Osteoblast (primary cell): ENCODE results near the gene PGPEP1. TPM values are rescaled to one million over a fixed set of nuclear protein-coding genes. Genes with fewer than 3 reads are reported as not detected.
"Not testable (repeated sequence)": the region's sequence is repeated elsewhere in the genome, so short reads cannot be mapped to it uniquely, and the experiment has no call there.

Experiments used
- DNase-seq: peaks from one replicate; pipeline ENCODE4 v3.0.0; 2011; ENCODE audit warnings: low spot score, mixed read lengths; ENCODE audit not compliant: insufficient read length; ENCODE audit errors: missing footprints
- H2AFZ ChIP-seq: 2 replicates; pipeline ENCODE4 v1.6.0; 2011; ENCODE audit warnings: mild to moderate bottlenecking, low read length
- H3K27ac ChIP-seq: 2 replicates; pipeline ENCODE4 v1.5.1; 2011; ENCODE audit warnings: mild to moderate bottlenecking, low read depth, low read length, moderate library complexity
- H3K27me3 ChIP-seq: 2 replicates; pipeline ENCODE4 v1.6.0; 2012; ENCODE audit warnings: mild to moderate bottlenecking, control low read depth, inconsistent platforms, low read length, moderate library complexity; ENCODE audit not compliant: insufficient read depth
- H3K36me3 ChIP-seq: 2 replicates; pipeline ENCODE4 v1.5.1; 2011; ENCODE audit warnings: mild to moderate bottlenecking, low read length, control low read depth, moderate library complexity; ENCODE audit not compliant: insufficient read depth
- H3K4me1 ChIP-seq: 2 replicates; pipeline ENCODE4 v1.5.1; 2011; ENCODE audit warnings: mild to moderate bottlenecking, low read length, control low read depth, moderate library complexity; ENCODE audit not compliant: insufficient read depth
- H3K4me2 ChIP-seq: 2 replicates; pipeline ENCODE4 v1.6.0; 2011; ENCODE audit warnings: mild to moderate bottlenecking, low read length; ENCODE audit not compliant: insufficient read depth
- H3K4me3 ChIP-seq: fragments of 200-600 bp; sonication (generic); 3 replicates; pipeline ENCODE4 v1.5.1; 2012; ENCODE audit warnings: mild to moderate bottlenecking, low read length, inconsistent platforms; ENCODE audit not compliant: insufficient read depth
- H3K79me2 ChIP-seq: 2 replicates; pipeline ENCODE4 v1.6.0; 2012; ENCODE audit warnings: mild to moderate bottlenecking, low read length, control low read depth, inconsistent platforms; ENCODE audit not compliant: insufficient read depth
- H3K9me3 ChIP-seq: 2 replicates; pipeline ENCODE4 v1.5.1; 2011; ENCODE audit warnings: low read depth, low read length, control low read depth
- H4K20me1 ChIP-seq: 2 replicates; pipeline ENCODE4 v1.6.0; 2012; ENCODE audit warnings: mild to moderate bottlenecking, low read length, control low read depth; ENCODE audit not compliant: insufficient read depth
- total RNA-seq: library from RNA; depleted of rRNA; stranded (reverse); fragments of >200 nt; gene quantifications from 2 replicates; pipeline ENCODE4 v1.2.3, GENCODE V29; 2012
- TF ChIP-seq, protein P1 (sequence below): IDR thresholded peaks from 2 replicates; pipeline ENCODE4 v1.5.1; 2011; ENCODE audit warnings: mild to moderate bottlenecking, low read depth, low read length, moderate library complexity; ENCODE audit errors: extremely low read depth

PGPEP1 gene
- total RNA-seq, 1 donor, result 31.1 TPM

DNA sequence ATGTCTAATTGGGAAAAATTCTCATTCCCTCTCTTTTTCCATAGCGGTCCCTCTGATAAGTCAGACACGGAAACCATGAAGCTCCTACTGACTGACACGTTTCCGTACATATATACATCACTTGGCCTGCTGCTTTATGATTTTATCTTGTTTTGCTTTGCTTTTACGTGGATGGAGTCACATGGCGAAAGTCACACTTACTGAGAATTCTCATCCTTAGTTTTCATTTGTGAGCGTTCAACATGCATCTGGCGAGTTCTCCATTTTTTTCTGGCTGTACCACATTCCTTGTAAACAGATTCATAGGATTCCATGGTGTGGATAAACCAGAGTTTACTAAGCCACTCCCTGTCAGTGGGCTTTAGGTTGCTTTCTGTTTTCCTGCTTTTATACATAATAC is 21.2 kb downstream of the PGPEP1 start:
- Histone ChIP-seq H3K4me1 (peaks cover 19% of the 10 kb centered on the region), H3K36me3 (peaks cover 16% of the 10 kb centered on the region), H4K20me1 (no peaks in the 10 kb centered on the region), H3K27me3 (no peaks in the 10 kb centered on the region), H3K79me2 (no peaks in the 10 kb centered on the region), H2AFZ (no peak overlapping the region), H3K4me3 (no peak overlapping the region), H3K9me3 (peaks cover 3% of the 10 kb centered on the region), H3K4me2 (no peak overlapping the region), H3K27ac (no peak overlapping the region)
- DNase-seq, result no peak
- TF ChIP-seq, protein P1, sequence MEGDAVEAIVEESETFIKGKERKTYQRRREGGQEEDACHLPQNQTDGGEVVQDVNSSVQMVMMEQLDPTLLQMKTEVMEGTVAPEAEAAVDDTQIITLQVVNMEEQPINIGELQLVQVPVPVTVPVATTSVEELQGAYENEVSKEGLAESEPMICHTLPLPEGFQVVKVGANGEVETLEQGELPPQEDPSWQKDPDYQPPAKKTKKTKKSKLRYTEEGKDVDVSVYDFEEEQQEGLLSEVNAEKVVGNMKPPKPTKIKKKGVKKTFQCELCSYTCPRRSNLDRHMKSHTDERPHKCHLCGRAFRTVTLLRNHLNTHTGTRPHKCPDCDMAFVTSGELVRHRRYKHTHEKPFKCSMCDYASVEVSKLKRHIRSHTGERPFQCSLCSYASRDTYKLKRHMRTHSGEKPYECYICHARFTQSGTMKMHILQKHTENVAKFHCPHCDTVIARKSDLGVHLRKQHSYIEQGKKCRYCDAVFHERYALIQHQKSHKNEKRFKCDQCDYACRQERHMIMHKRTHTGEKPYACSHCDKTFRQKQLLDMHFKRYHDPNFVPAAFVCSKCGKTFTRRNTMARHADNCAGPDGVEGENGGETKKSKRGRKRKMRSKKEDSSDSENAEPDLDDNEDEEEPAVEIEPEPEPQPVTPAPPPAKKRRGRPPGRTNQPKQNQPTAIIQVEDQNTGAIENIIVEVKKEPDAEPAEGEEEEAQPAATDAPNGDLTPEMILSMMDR, result no peak

DNA sequence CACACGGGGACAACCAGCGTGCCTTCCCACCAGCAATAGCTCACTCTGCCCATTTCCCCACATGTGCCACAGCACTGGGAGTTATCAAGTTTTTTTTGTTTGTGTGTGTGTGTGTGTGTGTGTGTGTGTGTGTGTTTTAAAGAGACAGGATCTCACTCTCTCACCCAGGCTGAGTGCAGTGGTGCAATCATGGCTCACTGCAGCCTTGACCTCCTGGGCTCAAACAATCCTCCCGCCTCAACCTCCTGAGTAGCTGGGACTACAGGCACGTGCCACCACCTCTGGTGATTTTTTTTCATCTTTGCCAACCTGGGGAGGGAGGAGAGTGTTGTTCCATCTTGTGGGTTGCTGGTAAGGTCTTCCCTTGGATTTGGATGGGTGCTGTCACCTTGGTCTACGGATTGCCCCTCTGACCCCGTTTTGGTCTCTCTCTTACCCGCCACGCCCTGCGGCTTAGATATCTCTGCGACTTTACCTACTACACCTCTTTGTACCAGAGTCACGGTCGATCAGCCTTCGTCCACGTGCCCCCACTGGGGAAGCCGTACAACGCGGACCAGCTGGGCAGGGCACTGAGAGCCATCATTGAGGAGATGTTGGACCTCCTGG is 22.6 kb downstream of the PGPEP1 start:
- Histone ChIP-seq H3K36me3 (peaks cover 9% of the 10 kb centered on the region), H3K4me1 (peaks cover 19% of the 10 kb centered on the region), H3K4me2 (no peak overlapping the region), H3K27me3 (no peaks in the 10 kb centered on the region), H2AFZ (no peak overlapping the region), H3K27ac (no peak overlapping the region), H4K20me1 (no peaks in the 10 kb centered on the region), H3K4me3 (no peak overlapping the region), H3K9me3 (no peaks in the 10 kb centered on the region), H3K79me2 (no peaks in the 10 kb centered on the region)
- TF ChIP-seq, protein P1, result no peak
- DNase-seq, result no peak

DNA sequence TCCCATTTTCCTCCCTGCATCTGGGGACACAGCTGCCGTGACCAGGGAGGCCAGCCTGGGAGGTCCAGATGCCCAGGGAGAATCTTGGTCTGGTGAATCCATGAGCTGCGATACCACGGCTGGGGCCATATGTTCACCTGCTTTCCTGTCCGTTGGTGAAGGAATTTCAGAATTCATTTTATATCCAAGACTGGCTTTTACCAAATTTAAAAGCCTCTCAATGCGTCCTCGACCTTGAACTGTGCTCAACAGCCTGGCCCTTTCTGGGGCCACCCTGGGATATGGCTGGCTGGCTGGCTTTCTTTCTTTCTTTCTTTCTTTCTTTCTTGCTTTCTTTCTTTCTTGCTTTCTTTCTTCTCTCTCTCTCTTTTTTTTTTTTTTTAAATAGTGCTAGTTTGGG is 23.4 kb downstream of the PGPEP1 start:
- no peak for DNase-seq
- no peak overlapping the region for H2AFZ ChIP-seq
- H3K27ac ChIP-seq, result no peak overlapping the region
- H4K20me1 ChIP-seq, result no peaks in the 10 kb centered on the region
- TF ChIP-seq, protein P1, result no peak
- H3K27me3 ChIP-seq, result no peaks in the 10 kb centered on the region
- H3K79me2 ChIP-seq, result no peaks in the 10 kb centered on the region
- H3K4me1 ChIP-seq, result peaks cover 19% of the 10 kb centered on the region
- H3K9me3 ChIP-seq, result no peaks in the 10 kb centered on the region
- H3K36me3 ChIP-seq, result peaks cover 9% of the 10 kb centered on the region
- no peak overlapping the region for H3K4me3 ChIP-seq
- H3K4me2 ChIP-seq, result no peak overlapping the region

DNA sequence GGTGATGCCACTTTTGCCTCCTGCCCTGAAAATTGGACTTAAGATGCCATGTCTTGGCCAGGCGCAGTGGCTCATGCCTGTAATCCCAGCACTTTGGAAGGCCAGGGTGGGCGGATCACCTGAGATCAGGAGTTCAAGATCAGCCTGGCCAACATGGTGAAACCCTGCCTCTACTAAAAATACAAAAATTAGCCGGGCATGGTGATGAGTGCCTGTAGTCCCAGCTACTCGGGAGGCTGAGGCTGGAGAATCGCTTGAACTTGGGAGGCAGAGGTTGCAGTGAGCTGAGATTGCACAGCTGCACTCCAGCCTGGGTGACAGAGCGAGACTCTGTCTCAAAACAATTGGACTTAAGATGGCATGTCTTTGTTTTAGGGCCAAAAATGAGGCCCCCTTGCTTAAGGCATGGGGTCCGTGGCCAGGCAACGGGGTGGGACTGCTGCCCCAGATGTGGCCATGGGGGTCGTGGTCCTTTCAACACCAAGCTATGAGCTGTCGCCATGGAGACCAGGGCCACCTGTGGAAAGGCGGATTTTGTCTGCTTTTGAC is 24.0 kb downstream of the PGPEP1 start:
- not testable (repeated sequence) for H2AFZ ChIP-seq, H3K4me3 ChIP-seq, DNase-seq, H3K9me3 ChIP-seq, H3K79me2 ChIP-seq, H3K36me3 ChIP-seq, H4K20me1 ChIP-seq, H3K27me3 ChIP-seq
- Histone ChIP-seq H3K4me1 (peaks cover 19% of the 10 kb centered on the region), H3K27ac (peak overlapping the region; percentile 93), H3K4me2 (peak overlapping the region; percentile 11)
